ENCODE measurements around the gene FILIP1L.

DNA sequence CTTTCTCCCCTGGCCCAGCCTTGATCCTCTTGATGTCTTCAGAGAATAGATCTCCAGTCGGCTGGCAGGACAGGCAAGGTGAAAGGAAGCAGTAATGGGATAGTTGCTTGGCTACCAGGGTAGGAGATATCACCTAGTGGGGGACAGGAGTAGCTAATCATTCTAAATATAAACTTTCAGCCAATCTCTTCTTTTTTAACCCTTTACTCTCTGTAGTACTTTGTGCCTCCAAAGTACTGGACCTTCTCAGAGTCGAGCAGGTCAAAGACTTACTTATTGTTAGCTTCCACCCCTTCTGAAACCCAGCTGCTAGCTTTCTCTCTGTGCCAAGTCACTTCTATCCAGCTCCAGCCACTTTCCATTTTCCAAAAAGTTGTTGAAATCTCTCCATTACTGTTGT is 43.4 kb upstream of the FILIP1L start:
- TF ChIP-seq, protein P1, sequence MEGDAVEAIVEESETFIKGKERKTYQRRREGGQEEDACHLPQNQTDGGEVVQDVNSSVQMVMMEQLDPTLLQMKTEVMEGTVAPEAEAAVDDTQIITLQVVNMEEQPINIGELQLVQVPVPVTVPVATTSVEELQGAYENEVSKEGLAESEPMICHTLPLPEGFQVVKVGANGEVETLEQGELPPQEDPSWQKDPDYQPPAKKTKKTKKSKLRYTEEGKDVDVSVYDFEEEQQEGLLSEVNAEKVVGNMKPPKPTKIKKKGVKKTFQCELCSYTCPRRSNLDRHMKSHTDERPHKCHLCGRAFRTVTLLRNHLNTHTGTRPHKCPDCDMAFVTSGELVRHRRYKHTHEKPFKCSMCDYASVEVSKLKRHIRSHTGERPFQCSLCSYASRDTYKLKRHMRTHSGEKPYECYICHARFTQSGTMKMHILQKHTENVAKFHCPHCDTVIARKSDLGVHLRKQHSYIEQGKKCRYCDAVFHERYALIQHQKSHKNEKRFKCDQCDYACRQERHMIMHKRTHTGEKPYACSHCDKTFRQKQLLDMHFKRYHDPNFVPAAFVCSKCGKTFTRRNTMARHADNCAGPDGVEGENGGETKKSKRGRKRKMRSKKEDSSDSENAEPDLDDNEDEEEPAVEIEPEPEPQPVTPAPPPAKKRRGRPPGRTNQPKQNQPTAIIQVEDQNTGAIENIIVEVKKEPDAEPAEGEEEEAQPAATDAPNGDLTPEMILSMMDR (conservative IDR thresholded peaks at IDR 0.05; ENCODE audit: low read depth, low read length), result no peak
- no peak for TF ChIP-seq EZH2 (IDR thresholded peaks at IDR 0.05; ENCODE audit: borderline replicate concordance, low read depth, low read length, poor library complexity, severe bottlenecking)
